ENCODE data around the gene TNFRSF19.
"Not testable (repeated sequence)": the region's sequence is repeated elsewhere in the genome, so short reads cannot be mapped to it uniquely, and the experiment has no call there.

Gene TNFRSF19

DNA sequence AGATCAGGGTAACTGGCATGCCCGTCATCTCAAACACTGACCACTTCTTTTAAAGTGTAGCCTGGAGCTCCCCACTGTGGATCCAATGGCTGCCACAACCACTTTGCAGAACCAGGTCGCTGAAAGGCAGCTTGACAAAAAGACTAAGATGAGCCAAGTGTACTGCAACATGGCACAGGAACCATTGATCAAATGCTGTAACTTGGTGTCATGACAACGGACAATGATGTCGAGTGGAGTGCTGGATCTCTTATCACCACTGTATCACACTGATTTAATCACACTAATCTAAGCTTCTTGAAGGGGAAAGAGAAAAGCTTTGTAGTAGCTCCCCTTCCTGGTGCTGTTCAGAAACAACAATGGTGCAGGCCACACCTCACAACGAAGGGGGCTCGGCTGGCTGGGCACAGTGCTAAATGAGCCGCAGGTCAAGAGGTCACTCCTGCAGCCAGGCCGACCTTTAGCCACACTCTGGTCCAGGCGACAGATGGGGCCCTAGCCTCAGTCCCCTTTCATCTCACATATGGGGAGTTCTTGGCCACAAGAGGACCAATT is 2.2 kb upstream of the TNFRSF19 start:
- DNase-seq (ENCODE audit: low spot score): no peak

DNA sequence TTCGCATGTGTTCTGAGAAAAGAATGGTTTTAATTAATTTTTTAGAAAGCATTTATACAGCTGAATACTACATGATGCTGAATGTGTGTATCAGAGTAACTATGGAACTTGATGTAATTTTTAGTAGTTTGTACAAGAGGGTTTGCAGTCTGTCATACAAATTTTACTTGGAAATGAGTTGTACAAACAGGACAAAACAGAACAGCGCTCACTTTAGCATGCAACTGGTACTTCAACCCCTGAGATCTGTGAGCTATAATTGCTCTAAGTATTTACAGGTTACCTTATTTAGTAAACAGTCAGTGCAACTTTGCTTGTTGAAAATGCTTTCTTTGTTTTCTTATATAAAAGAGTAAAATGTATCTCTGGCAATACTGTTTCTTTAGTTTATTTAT is 706 bp downstream of the TNFRSF19 start:
- DNase-seq (ENCODE audit: low spot score): no peak

DNA sequence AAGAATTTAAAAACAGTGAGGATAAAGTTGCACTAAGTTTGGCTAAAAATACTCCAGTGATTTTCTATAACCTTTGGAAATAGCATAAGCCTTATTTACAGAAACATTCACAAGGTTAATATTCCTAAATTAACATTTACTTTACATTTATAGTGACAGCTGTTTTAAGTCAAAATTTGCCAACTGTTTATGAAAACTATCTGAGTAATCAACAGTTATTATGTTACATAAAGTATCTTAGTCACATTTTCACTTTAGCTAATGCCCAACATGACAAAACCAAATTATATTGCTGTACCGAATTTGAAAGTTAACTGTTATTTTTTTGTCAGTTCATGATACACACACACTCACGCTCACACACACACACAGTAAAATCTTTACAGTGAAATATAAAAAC is 1.2 kb downstream of the TNFRSF19 start:
- no peak for DNase-seq (ENCODE audit: low spot score)

DNA sequence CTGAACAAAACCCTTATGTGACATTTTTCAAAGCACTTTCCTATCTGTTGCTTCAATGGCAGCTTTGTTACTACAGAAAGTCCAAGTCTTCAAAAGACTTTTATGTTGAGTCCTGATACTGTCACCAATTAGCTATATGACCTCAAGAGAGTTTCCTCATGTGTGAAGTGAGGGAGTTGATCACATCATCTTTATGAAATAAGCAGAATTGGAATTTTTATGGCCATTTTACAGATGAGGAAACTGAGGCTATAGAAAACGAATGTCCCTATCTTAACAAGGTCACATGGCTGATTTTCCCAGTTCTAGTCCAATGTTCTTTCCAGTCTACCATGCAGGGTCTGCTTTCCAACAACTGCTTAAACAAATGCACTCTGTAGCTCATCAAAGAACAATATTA is 2.6 kb downstream of the TNFRSF19 start:
- no peak for DNase-seq (ENCODE audit: low spot score)

DNA sequence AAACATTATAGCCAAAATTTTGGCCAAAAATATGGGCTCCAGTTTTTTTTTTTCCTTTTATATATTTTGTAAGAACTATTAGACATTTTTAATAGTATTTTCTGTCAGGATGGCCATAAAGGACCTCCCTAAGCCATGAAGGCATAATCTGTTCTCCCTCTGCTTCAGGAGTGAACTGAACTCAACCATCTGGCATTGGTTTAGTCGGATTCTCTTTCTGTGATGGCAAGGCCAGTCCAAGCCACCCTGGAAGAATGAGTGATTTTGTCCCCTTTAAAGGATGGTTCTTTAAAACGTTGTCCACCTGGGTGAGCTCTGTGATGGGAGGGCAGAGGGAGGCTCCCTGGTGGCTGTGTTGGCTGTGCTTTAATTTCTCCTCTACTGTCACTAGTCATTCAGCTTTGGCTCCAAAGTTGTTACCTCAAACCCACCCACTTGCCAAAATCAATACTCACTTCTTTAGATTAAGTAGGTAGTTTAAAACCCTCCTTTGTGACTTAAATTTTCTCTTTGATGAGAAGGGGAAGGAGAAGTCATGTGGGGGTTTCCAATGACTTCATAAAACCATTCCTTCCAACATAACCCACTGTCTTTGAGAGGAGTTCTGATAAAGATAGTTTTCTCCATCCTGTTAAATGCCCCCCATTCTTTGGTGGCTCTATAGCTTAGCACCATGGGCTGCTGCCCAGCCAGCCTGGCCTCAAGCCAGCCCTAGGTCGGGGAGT is 4.4 kb downstream of the TNFRSF19 start:
- DNase-seq (ENCODE audit: low spot score): no peak

DNA sequence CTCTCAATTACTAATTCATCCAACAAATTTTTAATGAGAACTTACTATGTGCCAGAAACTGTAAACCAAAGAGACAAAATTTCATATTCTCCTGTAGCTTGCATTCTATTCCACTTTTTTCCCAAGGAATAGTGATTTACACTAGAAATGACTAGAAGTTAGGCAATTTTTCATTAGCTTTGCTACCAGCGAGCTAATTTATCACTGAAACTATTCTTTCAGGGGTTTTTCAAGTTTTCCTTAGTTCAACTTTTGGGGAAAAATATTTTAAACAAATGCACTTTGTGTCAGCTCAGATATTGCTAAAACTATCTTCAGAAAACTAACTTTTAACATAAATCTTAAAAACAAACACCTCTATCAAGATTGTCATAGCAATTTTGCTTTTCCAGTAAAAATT is 5.4 kb downstream of the TNFRSF19 start:
- DNase-seq (ENCODE audit: low spot score): no peak

DNA sequence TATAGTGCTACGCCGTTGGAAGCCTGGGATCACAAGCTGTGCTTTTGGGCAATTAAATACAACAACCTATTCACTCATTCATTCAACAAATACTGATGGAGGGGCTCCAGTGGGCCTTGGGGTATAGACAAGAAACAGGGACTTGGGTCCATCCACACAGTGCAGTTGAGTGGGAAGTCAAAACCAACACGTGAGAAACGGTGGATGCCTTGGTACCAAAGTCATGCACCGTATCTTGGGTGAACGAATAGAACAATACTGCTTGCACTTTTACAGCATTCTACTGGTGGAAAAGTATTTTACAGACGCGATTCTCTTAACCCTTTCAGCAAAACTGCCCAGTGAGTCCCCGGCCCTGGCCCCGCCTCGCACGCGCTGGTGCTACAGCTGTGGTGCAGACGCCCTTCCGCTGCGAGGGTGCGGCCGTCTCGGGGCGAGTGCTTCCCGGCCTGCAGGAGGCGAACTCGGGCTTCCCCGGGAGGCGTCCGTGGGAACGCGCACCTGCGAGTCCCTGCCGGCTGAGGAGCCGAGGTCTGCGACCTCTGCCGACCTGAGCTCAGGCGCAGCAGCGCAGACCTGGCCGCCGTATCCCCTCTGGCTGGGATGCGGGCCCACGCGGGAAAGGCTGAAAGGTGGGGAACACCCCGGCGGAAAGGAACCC is 8.3 kb downstream of the TNFRSF19 start:
- DNase-seq (ENCODE audit: low spot score): peak; percentile 32

DNA sequence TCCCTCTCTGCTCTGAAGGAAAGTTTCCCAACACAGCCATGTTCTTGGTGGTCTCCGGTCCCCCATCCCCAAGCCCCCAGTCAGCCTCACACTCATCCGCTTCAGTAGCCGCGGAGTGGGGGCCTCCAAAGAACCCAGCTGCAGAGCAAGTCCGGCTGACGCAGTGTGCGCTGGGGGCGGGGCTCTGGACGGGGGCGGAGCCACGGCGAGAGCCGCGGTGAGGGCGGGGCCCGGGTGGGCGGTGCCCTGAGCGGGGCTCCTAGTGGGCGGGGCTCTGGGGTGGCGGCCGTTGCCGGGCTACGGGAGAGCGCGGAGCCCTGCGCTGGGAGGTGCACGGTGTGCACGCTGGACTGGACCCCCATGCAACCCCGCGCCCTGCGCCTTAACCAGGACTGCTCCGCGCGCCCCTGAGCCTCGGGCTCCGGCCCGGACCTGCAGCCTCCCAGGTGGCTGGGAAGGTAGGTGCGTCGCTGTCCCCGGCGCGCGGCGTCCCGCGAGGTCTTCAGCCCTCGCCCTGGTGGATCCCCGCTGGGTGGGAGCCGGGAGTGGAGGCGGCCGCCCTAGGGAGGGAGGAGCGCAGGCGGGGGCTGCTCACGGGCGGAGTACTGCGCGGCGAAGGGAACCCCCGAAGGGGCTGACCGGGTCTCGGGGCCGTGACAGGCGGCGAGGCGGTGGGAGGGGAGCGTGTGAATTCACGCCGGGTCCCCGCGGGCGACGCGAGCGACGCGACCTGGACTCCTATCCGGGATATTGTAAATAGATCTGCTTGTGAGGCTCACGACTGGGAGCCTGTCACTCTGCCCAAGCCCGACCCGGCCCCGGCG is 9.1 kb downstream of the TNFRSF19 start:
- DNase-seq (ENCODE audit: low spot score): peak; percentile 64

DNA sequence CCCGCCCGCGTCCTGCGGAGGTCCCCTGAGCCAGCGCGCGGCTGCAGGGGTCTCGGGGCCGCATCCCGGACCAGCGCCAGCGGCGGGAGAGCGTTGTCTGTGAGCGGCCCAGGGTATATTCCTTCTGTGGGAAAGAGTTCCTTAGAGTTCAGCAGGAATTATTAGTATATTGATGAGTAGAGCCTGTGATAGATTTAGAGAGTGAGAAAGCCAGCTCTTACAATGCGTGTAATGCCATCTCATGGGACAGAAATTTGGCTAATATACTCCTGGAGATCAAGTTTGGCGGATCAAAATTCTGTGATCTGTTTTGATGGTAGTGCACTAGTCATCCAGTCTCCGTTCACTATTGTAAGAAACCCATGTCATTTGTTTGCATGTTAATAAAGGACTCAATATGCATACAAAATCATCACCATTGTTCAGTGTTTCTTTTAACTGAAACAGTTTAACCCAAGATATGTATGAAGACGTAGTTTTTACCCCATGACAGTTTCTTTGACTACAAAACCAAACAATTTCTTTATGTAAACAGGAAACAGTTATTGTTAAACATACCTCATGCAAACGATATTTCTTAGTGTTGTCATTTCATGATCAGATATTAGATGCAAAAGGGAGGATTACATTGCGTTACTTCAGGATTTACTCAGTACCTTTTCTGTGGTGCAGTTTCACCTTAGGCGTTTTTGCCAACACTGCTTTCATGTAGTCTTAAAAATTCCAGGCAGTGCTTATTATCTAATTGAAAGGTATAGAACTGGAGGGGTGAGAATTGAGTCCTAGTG is 9.9 kb downstream of the TNFRSF19 start:
- no peak for DNase-seq (ENCODE audit: low spot score)

DNA sequence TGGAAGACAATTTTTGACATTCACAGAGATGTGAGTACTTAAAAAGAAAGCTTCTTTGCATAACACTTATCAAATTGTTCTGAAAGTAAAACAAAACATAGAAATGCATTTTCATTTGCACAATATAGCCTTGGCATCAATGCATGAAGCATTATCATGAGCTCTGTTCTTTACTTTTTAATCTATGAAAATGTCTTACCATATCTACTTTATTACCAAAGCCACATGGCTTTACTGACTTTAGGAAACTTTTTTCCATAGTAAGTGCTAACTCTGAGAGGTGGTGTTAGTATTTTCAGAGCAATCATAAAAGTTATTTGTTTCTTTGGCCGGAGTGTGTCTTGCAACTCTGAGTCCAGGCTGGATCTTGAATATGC is 10.5 kb downstream of the TNFRSF19 start:
- DNase-seq (ENCODE audit: low spot score): no peak

DNA sequence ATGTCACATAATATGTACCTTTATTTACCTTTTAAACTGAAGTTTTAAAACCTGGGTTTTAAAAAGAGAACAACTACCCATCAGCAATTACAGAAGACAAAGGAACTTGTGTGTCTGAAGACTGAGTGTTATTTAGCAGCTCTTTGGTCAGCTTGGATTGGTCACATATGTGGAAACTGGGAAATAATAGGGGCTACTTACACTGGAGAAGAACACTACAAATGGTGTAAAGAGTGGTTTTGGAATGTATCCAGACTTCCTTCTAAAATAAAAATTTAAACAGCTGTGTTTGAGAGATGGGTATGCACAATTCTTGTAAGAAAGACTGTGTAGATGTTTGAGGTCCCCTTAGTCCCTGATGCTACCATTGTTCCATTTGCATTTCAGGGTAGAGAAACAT is 13.3 kb downstream of the TNFRSF19 start:
- DNase-seq (ENCODE audit: low spot score): no peak

DNA sequence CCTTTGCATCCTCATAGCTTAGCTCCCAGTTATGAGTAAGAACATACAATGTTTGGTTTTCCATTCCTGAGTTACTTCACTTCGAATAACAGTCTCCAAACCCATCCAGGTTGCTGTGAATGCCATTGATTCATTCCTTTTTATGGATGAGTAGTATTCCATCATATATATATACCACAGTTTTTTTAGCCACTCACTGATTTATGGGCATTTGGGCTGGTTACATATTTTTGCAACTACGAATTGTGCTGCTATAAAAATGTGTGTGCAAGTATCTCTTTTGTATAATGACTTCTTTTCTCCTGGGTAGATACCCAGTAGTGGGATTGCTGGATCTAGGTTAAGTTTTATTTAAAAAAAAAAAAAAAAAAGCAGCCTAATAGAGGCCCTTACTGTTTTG is 14.1 kb downstream of the TNFRSF19 start:
- DNase-seq (ENCODE audit: low spot score): no peak

DNA sequence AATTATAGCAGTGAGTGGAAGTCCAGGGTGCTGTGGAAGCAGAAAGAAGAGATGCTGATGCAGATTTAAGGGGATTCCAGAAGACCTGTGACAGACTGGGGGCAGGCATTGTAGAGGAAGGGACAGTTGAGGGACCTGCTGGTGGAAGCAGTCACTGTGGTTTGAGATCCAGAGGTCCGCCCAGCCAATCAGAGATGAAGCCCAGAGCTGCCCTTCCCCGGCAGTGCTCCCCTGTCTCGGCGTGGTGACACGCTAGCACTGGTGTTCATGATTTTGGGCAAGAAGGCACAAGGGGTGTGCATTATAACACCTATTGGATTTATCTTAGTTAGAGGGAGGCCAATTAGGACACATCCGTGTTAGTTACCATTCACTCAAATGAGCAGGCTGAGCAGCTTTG is 16.1 kb downstream of the TNFRSF19 start:
- DNase-seq (ENCODE audit: low spot score): no peak

DNA sequence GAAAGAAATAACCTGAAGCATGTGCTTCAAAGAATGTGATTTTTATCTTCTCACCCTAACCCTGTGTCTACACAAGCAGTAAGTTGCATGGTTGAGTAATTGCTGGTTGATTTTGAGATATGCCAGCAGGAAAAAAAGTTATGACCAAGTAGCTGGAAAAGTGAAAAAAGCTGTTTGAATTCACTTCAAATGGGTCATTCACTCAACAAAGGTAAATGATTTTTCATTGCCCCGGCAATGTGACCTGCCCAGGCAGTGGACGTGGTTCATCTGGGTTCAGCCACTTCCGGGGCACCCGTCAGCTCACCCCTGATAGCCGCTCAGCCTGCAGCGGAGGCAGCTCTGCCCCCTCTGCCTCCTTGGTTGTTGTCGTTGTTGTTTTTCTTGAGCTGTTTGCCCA is 18.5 kb downstream of the TNFRSF19 start:
- DNase-seq (ENCODE audit: low spot score): no peak

DNA sequence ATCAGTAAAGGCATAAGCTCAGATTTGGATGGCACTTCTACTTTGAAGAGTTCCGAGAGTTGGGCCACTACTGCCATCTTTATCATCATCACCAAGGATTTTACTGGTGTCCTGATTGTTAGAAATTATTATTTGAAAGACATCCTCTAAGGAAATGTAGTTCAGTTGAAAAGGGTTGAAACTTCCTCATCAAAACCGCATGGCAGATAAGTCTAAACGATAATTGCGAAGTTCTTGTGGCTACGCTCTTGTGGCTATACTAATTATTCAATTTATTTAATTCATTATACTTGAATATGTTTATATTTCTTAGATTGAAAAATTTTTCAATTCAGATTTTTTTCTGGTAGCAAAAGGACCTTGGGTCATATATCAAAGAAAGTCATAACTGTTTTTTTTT is 22.4 kb downstream of the TNFRSF19 start:
- DNase-seq (ENCODE audit: low spot score): no peak

DNA sequence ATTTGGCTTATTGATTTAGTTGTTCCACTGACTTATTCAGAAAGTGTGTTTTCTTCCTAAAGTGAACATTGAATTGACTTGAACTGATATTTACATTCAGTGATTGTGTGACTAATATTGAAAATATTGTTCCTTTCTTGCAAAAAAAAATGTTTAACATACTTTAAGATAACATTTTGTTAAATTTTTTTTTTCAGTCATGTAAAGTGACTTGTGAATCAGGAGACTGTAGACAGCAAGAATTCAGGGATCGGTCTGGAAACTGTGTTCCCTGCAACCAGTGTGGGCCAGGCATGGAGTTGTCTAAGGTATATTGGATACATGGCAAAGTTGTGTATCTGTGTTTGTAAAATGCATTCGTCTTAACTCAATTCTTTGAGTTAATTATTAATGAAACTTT is 22.9 kb downstream of the TNFRSF19 start:
- DNase-seq (ENCODE audit: low spot score): no peak

DNA sequence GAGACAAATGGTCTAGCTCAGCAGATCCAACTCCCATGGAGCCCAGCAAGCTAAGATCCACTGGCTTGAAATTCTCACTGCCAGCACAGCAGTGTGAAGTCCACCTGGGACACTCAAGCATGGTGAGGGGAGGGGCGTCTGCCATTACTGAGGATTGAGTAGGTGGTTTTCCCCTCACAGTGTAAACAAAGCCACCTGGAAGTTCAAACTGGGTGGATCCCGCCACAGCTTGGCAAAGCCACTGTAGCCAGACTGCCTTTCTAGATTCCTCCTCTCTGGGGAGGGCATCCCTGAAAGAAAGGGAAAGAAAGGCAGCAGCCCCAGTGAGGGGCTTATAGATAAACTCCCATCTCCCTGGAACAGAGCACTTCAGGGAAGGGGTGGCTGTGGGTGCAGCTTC is 24.1 kb downstream of the TNFRSF19 start:
- not testable (repeated sequence) for DNase-seq (ENCODE audit: low spot score)

DNA sequence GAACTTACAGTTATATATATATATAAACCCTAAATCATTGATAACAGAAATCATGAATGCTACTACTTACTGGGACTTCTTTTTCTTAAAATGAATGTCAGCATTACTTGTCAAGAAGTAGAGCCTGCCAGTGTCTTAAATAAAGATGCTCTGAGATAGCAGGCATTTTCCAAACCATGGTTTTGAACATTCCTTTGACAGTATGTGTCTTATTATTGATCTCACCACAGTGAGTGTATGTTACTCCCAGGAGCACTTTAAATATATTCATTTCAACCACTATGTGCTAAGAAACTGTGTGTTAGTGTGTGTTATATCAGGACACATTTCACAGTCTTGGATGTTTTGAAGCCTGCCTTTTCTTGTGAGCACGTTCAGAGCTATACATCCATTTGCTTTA is 28.2 kb downstream of the TNFRSF19 start:
- DNase-seq (ENCODE audit: low spot score): no peak

DNA sequence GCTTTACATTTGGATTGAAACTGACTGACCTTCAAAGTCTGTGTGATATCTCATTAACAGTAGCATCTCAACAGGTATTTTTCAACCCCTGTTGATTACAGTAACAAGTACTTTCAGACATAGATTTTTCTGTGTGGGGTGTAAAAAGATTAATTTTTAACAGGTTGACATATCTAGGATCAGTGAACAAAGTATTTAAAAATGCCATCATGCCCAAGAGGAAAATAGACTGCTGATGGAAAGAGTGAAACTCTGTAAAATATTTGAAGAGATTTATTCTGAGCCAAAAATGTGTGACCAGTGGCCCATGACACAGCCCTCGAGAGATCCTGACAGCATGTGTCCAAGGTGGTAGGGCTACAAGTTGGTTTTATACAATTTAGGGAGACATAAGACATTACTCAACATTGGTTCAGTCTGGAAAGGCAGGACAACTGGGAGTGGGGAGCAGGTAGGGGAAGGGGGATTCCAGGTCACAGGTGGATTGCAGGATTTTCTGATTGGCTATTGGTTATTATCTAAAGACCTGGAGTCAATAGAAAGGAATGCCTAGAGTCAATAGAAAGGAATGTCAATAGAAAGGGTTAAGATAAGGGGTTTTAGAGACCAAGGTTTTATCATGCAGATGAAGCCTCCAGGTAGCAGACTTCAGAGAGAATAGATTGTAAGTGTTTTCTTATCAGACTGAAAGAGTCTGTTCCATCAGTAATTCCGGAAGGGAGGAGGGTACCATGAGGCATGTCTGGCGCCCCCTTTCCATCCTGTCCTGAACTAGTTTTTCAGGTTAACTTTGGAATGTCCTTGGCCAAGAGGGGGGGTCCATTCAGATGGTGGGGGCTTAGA is 29.1 kb downstream of the TNFRSF19 start:
- no peak for DNase-seq (ENCODE audit: low spot score)

DNA sequence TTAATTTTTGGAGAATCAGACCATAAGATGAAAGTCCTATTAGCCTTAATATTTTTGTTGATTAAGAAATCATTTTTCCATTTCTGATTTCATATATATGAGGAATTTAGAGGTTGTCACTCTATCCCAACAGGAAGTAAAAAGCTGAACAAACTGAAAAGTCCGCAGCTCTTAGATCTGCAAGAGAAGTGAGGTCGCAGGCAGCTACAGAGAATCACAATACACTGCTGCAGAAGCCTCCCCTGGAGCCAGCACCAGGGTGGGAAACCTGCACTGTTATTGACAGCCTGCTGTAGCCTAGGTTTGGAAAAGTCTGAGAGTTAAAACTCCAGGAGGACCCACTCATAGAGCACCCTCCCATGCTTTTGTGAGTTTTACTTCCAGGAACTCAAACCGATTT is 29.9 kb downstream of the TNFRSF19 start:
- DNase-seq (ENCODE audit: low spot score): no peak

DNA sequence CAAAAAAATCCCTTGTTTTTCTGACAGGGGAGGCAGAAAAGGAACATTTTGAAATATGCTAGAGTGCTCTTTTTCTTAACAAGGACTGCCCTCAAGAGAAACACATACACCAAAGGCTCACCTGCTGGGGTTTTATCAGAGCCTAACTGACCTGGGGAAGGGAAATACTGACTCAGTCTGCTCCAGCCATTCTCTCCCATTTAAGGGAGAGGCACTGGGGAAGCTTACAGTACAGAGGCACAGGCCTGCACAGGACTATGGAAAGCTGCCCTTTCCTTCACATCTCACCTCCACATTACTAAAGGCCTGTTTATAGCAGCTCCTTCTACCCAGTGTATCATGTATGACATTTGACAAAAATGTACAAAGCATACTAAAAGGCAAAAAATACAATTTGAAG is 30.3 kb downstream of the TNFRSF19 start:
- DNase-seq (ENCODE audit: low spot score): no peak

All from globus pallidus (tissue), 1 donor.